Superior temporal gyrus (tissue), 1 donor: ENCODE measurements around the gene STARD9.
"Not testable (repeated sequence)": the region's sequence is repeated elsewhere in the genome, so short reads cannot be mapped to it uniquely, and the experiment has no call there.

ENCODE experiments used
- DNase-seq: peaks from one replicate; pipeline ENCODE4 v3.0.0-alpha.2; 2016; ENCODE audit errors: extremely low spot score

Gene STARD9

DNA sequence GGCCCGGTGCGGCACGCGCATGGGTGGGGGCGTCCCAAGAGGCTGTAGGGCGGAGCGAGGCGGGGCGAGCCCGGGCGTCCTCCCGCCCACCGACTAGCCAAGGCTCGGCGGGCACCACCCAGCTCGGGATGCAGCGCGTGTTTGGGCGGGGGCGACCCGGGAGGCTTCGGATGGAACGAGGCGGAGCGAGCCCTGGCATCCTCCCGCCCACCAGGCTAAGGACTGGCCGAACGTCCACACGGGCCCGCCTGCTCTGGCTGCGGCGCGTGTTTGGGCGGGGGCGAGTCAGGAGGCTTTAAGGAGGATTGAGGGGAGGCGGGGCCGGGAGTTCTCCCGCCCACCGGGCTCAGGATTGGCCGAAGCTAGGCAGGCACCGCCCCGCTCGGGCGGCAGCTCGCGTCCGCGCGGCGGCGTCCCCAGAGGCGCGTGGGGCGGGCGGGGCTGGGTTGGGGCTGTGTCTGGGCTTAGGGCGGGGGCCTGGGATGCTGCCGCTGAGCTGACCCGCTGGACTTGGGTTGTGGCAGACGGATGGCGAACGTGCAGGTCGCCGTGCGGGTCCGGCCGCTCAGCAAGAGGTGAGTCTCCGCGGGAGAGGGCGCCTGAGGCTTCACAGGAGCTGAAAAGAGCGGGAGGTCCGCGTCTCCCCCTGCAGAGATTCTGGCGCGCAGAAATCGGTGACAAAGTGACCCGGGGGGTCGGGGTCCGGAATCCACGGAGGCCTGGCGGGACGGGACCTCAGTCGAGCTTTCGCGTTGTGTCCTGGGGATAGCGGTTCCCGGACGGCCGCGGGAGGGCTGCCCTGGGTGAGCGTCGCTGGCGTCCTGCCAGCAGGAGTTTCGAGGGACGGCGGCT lies at the start of gene STARD9:
TSS of gene STARD9 (plus strand) at position 419 of the 852 bp plus-strand sequence. CDS start at position 529, 110 bp downstream.
- DNase-seq, result peak; percentile 98

DNA sequence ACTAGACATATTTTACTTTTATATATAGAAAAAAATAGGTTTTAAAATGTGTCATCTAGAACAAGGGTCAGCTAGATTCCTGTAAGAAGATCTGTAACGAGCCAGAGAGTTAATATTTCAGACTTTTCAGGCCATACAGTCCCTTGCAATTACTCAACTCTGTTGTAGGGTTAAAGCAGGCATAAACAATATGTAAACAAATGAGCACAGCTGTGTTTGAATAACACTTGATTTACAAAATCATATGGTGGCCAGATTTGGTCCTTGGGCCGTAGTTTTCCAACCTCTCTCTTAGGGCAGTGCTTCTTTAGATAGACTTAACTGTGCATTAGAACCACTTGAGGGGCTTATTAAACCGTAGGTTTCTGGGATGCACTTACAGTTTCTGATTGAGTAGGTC lies 46.4 kb upstream of the STARD9 start:
- no peak for DNase-seq

DNA sequence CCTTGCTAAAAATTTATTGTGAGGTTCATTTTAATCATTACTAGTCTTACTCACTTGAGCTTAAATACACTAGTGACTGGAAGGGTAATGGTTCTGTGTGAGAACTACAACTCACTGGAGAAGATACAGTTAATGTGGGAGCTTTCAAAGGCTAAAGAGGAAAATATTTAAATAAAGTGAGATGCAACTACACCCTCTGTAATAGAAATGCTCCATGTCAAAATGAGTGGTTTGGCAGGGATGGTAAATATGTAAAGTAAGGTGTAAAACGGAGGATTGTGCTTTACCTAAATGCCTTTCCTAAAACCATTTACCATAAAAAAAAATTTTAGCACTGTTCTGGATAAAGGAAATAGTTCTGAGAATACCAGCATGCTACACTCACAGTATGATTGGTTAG lies 42.2 kb upstream of the STARD9 start:
- no peak for DNase-seq

DNA sequence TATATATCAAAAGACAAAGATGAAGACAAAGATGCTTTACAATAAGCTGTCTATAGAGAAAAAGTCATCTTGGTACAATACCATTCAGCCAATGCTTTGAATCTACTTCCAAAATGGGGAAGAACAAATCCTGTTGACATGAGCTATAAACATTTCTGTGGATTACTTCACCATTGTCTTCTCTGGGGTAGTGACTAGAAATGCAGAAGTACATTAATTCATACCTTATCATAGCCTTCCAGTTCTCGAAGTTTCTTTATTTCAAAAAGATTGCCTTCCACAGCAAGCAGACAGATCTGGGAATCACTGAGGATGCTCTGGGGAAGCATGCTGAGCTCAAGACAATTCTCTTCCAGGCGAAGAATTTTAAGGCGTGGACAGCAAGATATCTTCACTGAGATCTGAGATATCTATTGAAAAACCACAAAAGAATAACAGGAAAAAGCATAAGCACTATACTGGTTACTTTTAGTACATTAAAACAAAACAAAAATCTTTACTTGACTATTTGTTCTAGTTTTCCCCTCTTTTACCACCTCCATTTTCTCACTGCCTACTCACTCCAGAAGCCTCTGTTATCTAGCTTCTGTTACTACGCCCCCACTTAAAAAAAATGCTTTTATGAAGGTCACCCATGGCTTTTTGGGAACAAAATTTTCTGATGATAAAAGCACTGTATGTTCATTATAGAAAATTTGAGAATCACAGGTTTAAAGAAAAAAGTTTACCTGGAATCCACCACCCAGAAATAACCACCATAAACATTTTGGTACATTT lies 30.4 kb upstream of the STARD9 start:
- peak; percentile 42 for DNase-seq

DNA sequence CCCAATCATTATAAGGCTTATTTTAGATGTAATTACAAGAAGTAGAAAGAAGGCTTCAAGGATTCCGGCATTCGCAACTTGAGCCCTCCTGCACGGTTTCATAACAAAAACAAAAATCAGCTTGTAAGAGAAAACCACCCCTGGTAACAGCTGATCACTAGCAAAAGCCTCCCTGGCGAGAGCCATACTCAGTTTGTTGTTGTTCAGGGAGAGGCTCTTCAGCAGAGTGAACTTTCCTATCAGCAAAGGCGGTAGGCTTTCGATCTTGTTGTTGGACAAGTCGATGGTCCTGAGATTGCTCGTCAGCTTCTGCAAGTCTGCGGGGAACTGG lies 27.5 kb upstream of the STARD9 start:
- no peak for DNase-seq

DNA sequence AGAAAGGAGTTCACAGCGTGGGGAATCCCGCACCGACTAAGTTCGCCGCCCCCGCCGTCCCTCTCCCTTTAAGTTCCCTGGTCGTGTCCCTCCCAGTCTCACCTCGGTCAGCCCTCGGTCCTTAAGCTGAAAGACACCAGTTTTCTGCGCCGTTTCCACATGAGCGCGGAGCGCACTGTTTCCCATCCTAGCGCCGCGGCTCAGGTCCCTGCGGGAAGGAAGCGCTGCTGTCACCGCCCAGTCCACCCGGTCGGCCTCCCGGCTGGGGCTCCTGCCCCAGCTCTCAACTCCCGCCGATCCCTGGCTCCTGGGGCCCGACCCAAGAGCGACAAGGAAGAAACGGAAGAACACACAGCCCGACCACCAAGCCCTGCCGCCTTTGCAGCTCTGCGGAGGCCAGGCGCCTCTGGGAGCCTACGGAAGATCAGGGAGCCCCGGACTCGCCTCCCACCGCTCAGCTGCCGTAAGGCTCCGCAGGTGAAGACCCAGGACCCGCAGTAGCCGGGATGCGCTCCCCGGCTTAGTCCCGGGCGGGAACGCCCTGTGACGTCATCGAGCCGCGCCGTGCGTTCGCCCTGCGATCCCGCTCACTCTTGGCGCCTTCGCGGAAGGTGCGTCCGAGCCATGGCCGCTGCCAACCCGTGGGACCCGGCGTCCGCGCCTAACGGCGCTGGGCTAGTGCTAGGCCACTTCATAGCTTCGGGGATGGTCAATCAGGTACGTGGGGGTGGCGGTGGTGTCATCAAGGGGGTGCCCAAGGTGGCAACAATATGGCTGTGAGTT lies 27.0 kb upstream of the STARD9 start, which contains the start of the genes HAUS2 and LRRC57:
TSS of gene HAUS2 (plus strand) at position 590 of the 783 bp plus-strand sequence. CDS start at position 625, 35 bp downstream.
TSS of gene LRRC57 (minus strand) at position 545 of the 783 bp plus-strand sequence. CDS start at position 186, 359 bp downstream.
- DNase-seq, result peak; percentile 85

DNA sequence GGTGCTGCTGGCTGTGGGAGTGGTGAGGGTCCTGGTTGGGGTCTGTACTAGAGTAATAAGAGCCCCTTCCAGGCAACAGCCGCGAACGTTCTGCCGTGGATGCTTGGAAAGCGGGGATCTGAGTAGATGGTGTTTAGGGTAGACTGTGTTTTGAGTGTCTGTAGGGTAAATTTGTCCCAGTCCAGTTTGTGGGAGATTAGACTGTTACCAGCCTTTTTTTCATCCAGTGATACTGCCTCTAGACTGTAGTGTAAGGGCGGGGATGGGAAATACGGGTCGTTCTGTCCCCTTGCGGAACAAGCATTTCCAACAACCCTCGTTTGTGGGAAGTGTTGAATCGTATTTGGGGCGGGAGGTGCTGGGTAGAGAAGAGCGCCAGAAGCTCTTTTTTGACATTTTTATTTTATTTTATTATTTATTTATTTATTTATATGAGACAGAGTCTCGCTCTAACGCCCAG lies 26.3 kb upstream of the STARD9 start:
- peak; percentile 39 for DNase-seq

DNA sequence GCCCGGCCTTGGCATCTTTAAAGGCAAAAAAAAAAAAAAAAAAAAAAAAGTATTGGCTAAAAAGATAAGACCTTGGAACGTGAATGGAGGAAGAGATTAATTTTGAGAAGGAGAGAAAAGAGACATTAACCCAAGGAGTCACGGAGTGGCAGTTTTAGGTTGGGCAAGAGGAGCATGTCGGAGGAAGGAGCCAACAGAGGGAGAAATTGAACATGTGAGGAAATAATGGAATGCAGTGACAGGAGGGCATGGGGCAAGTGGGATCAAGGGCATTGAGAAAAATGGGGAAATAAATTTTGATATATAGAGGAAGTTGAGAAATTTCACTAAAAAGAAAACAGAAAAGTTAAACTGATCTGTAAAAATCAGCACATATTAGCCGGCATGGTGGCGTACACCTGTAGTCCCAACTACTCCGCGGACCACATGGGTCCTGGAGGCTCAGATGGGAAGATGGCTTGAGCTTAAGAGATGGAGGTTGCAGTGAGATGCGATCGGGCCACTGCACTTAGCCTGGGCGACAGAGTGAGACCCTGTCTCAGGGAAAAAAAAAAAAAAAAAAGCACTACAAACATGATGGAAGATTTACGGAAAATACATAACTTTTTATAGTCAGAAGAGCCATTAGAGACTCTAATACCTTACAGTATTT lies 25.5 kb upstream of the STARD9 start:
- DNase-seq, result no peak

DNA sequence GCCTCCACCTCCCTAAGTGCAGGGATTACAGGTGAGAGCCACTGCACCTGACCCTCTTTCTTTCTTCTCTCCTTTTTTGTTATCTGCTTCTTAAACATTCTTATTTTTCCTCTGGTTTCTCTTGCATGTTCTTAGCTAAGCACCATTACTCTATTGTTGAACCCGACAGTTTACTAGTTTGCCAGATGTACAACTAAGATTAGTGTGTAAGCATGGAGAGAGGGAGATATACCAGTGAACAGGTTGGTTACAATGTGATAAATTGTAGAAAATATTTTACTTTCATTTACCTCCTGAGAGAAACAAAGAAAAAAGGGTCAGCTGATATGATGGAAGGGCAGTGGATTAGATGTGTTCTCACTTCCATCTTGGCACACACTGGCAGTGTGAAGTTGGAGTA lies 21.9 kb upstream of the STARD9 start:
- no peak for DNase-seq

DNA sequence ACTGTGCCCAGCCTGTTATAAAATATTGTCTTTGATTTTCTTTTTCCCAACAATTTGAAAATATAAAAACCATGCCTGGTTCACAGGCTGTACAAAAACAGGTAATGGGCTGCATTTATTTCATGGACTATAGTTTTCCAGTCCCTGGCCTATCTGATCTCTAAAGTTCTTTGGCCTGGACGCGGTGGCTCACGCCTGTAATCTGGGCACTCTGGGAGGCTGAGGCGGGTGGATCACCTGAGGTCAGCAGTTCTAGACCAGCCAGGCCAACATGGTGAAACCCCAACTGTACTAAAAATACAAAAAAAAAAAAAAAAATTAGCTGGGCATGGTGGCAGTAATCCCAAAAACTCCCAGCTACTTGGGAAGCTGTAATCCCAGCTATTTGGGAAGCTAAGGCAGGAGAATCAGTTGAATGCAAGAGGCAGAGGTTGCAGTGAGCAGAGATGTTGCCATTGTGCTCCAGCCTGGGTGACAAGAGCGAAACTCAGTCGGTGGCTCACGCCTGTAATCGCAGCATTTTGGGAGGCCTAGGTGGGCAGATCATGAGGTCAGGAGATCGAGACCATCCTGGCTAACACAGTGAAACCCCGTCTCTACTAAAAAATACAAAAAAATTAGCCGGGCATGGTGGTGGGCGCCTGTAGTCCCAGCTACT lies 18.7 kb upstream of the STARD9 start:
- DNase-seq, result not testable (repeated sequence)

DNA sequence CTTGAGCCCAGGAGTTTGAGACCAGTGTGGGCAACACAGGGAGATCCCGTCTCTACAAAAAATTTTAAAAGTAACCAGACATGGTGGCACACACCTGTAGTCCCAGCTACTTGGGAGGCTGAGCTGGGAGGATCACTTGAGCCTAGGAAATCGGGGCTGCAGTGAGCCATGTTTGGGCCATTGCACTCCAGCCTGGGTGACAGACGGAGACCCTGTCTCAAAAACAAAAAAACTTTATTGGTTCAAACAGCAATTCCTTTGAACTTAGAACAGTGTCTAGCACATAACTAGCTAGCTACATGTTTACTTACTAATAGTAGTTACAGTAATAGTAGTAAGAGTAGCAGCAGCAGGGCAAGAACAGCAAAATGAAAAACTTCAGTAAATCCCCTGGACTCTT lies 16.7 kb upstream of the STARD9 start:
- no peak for DNase-seq

DNA sequence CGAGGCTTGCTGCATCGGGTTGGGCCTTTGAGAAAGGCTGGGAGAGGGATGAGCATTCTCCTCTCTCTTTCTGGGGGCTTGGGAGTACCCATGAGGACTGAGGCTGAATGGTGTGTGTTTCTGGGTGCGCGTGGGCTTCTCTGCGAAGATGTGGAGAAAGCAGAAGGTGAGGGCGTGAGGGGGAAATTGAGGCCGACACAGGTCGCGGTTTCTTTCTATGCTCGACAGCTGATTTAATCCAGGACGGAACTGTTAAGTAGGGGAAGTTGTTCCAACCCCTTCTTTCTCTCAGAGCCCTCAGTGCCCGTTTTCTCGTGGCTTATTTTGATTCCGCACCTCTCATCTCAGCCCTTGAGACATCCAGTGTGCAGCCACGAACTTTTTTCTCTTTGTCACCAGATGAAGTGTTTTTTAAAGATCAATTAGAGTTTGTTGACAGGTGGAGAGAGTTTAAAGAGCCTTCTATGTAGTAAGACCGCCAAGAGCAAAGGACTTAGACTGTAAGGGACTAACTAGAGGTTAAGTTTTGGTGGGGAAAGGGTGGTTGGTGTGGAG lies 711 bp downstream of the STARD9 start:
- peak; percentile 29 for DNase-seq

DNA sequence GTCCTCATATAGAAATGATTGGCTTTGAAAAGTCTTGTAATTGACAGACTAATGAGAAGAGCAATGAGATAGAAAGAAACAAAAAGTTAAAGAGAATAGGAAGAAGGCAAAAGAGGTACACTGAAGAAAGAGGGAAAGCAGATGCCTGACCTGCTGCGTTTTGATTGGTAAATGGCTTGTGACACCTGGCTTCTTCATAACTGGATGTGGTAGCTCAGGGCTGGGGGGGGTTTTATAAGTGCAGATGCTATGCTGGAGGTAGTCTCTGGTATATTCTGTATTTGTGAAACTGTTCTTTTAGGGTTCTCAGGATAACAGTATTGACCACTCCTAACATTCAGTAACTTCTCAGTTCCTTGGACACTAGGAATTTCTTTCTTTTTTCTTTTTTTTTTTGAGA lies 1.4 kb downstream of the STARD9 start:
- DNase-seq, result no peak

DNA sequence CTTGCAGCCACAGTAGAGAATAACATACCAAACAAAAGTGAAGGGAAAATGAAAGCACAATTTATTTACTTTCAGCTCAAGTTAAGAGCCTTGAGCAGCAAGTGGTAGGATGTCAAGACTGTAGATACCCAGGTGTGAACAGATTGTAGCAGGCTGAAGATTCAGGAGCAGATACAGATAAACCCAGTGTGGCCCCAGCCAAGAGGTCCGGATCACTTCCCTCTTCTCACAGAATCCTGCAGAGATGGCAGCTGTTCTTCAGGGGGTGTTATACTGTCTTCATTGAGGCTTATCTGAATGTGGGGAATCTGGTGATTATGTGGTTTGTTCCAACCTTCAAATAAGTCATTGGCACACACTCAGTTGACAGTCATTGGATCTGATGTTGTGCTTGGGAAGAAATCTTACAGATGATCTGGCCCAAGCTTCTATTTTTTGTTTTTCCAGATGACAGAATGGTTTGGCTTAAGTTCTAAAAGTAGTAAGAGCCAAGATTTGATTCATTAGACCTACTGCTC lies 2.2 kb downstream of the STARD9 start:
- DNase-seq, result no peak

DNA sequence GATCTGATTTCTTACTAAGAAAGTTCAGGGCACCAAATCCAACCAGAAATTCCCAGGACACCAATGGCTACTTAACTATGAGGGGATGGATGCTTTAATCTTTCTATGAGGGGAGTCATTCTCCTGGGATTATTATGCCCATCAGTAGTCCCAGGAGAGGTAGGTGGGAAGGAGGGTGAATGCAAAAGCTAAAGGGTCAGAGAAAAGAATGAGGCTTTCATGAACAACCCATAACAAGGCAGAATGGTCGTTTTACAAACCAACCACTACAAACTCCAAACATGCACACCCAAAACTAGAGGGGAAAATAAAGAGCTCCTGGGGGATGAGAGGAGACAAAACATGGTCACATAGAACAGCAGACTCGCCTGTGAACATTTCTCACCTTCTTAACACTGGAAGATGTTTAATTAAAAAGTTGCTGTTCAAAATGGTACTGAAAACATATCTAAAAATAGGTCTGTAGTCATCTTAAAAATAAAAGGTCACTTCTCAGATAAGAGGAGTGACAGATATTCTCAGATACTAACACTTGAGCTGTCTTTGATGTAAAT lies 3.7 kb downstream of the STARD9 start:
- DNase-seq, result no peak

DNA sequence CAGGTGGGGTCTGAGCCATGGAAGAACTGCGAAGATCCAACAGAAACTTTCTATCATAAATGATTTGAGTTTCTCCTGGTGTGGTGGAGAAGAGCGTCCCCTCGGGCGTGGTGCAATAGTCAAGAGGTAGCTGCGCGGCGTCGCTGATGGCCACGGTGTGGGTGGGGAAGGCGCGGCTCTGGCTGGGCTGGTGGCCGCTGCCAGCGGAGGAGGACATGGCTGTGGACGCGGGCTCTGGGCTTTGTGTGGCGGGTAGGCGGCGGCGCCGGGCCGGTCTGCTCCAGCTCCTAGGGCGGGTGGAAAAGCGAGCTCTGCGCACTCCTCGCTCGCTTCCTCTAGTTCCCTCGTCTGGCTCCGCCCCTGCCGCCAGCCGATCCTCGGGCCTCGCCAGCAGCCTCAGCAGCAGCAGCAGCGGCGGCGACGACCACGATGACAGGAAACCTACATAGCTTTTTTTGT lies 5.9 kb downstream of the STARD9 start:
- peak; percentile 90 for DNase-seq

DNA sequence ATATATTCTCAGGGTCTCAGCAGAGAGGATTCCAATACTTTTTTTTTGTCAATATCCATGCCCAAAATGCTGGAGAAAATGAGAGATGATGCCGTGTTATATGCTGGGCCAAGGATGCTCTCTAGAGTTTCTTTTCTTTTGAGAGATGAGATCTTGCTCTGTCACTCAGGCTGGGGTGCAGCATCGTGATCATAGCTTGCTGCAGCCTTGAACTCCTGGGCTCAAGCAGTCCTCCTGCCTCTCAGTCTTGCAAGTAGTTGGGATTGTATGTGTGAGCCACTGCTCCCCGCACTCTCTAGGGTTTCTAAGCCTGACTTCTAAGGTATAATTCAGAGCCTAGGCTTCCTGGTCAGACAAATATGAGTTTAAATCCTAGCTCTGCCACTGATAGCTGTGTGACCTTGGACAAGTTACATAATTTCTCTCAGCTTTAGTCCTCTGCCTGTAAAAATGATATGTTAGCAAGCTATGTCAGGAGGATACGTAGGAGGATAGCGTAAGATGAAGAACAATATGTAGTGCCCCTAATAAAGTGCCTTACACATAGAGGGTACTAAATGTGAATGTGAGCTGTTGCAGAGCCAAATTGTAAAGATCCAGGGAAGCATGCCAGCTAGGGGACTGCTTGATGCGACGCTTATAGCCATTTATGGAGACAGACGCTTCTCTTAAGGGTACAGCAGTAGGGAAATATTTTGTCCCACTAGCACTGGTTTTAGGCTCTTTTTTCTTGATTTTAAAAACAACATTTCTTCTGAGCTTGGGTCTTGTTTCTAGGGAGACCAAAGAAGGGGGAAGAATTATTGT lies 7.4 kb downstream of the STARD9 start:
- peak; percentile 70 for DNase-seq

DNA sequence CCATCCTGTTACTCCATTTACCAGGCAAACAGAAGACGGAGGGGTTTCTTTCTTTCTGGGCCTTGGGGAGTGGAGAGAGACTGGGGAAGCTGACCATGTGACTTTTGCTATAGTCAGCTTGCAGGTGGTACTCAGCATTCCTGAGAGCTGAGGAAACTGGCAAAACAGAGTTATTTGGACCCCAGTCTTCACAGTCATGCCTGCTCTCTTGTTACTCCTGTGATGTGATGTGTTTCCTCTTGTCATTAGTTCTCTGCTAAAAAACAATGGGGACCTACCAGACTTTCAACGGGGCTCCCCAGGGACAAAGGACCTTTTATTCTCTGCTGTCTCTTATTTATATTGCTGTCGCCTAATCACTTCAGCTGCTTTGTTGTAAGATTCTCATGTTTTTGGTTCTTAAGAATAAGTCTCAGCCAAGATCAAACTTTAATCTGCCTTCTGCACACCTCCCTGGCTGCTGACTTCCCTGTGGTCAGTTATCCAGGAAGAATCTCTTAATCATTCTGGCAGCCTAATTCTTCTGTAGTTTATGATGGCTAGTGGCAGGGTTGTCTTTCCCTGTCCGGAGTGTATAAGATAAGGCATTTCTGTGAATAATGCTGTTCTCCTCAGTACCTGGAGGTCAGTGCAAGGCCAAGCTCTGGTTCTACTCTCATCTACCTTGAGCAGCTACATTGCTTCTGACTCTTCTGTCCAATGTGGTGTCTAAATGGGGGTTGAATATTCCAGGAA lies 8.8 kb downstream of the STARD9 start:
- peak; percentile 83 for DNase-seq
